Measurements from ENCODE around the gene MFSD2B. TPM values are rescaled to one million over a fixed set of nuclear protein-coding genes. Genes with fewer than 3 reads are reported as not detected.

MFSD2B gene
- total RNA-seq, 1 experiment from 2014 or later, result 0.39 TPM

DNA sequence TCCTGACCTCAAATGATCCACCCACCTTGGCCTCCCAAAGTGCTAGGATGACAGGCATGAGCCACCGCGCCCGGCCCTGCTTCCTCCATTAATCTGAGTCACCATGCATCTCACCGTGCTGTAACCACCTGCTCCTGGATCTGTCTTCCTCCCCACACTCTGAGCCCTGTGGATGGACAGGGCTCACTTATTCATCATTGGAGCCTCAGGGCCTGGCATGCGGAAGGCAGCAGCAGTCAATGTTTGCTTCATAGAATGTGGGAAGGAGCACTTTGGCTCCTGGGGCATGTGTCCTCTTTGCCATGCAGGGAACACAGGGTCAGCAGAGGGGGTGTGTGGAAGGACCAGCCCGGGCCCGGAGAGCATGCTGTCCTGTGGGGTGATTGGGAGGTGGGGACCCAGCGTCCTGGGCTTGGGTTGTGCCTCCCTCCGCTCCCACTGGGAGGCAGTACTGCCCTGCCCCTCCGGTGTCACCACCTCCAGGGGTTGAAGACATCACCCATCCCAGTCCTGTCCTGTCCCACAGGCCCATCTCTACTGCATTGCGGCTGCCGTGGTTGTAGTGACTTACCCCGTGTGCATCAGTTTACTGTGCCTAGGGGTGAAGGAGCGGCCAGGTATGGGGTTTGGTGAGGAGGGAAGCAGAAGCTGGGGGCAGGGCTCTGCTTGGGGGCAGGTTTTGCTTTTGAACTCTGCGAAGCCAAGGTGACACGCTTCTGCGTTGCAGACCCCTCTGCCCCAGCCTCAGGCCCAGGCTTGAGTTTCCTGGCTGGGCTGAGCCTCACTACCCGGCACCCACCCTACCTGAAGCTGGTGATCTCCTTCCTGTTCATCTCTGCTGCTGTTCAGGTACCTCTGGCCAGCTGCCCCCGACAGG, 11.5 kb downstream of the MFSD2B start (continued):
- no peak for TF ChIP-seq POLR2A (IDR thresholded peaks at IDR 0.05; ENCODE audit: borderline replicate concordance, extremely low read depth, insufficient read depth, insufficient read length)
- TF ChIP-seq EGR1 (IDR thresholded peaks at IDR 0.05; ENCODE audit: low read depth), result no peak
- no peak for TF ChIP-seq SIN3A (IDR thresholded peaks at IDR 0.05; ENCODE audit: low read depth)
- TF ChIP-seq, protein P1, sequence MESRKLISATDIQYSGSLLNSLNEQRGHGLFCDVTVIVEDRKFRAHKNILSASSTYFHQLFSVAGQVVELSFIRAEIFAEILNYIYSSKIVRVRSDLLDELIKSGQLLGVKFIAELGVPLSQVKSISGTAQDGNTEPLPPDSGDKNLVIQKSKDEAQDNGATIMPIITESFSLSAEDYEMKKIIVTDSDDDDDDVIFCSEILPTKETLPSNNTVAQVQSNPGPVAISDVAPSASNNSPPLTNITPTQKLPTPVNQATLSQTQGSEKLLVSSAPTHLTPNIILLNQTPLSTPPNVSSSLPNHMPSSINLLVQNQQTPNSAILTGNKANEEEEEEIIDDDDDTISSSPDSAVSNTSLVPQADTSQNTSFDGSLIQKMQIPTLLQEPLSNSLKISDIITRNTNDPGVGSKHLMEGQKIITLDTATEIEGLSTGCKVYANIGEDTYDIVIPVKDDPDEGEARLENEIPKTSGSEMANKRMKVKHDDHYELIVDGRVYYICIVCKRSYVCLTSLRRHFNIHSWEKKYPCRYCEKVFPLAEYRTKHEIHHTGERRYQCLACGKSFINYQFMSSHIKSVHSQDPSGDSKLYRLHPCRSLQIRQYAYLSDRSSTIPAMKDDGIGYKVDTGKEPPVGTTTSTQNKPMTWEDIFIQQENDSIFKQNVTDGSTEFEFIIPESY (IDR thresholded peaks at IDR 0.05; ENCODE audit: extremely low read depth, insufficient replicate concordance, low read length), result no peak

DNA sequence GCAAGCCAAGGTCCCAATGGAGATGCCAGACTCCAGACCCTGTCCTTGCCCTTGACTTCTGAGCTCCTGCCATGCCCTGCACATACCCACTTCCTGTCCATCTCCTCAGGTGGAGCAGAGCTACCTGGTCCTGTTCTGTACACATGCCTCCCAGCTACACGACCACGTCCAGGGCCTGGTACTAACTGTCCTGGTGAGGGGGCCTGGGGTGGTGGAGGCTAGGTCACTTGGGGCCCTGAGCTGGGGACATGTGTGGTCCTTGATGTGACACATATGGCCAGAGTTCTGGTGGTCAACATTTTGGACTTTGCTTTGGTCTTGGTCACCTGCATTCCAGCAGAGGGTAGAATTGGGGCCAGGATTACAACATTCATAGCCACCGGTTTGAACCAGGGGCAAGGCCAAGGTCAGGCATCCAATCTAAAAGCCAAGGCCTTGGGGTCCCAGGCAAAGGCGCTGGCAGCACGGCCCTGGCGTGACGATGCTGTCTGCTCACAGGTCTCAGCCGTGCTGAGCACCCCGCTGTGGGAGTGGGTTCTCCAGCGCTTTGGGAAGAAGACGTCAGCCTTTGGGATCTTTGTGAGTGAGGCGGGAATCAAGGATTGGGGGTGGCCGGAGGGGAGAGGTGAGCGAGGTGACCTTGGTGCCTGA, 12.6 kb downstream of the MFSD2B start:
- no peak overlapping the region for H3K27ac ChIP-seq (ENCODE audit: low read depth, low read length)
- no peak for ATAC-seq
- ChIA-PET CTCF (no interaction called here), RAD21 (ENCODE audit: low non-redundant PET in 1 of 2, low total read pairs in 2 of 2, uncharacterized antibody in 2 of 2, unreplicated experiment in 2 of 2) (no interaction called here), POLR2A (interaction anchor here (0.7 kb wide), 1 partner anchor 25 kb away, joined by 3 read pairs; the partner anchor contains the start of gene WDCP)
- peaks cover 0 to 4% of the 10 kb centered on the region in 2 experiments; a peak in 1 of 4 replicates for H3K4me1 ChIP-seq (ENCODE audit: control insufficient read depth in 1 of 2, insufficient read depth in 2 of 2, low read length in 2 of 2)
- BruUV-seq (replicated peaks), result no TSS peak
- no peak for DNase-seq (ENCODE audit: low read depth, low spot score)
- TF ChIP-seq CEBPB (IDR thresholded peaks at IDR 0.05; ENCODE audit: low read depth) (no peak), EGR1 (IDR thresholded peaks at IDR 0.05; ENCODE audit: low read depth) (no peak), RAD21 (IDR thresholded peaks at IDR 0.05; ENCODE audit: low read depth) (no peak), ZFX (IDR thresholded peaks at IDR 0.05) (no peak)
- TF ChIP-seq, protein P2, sequence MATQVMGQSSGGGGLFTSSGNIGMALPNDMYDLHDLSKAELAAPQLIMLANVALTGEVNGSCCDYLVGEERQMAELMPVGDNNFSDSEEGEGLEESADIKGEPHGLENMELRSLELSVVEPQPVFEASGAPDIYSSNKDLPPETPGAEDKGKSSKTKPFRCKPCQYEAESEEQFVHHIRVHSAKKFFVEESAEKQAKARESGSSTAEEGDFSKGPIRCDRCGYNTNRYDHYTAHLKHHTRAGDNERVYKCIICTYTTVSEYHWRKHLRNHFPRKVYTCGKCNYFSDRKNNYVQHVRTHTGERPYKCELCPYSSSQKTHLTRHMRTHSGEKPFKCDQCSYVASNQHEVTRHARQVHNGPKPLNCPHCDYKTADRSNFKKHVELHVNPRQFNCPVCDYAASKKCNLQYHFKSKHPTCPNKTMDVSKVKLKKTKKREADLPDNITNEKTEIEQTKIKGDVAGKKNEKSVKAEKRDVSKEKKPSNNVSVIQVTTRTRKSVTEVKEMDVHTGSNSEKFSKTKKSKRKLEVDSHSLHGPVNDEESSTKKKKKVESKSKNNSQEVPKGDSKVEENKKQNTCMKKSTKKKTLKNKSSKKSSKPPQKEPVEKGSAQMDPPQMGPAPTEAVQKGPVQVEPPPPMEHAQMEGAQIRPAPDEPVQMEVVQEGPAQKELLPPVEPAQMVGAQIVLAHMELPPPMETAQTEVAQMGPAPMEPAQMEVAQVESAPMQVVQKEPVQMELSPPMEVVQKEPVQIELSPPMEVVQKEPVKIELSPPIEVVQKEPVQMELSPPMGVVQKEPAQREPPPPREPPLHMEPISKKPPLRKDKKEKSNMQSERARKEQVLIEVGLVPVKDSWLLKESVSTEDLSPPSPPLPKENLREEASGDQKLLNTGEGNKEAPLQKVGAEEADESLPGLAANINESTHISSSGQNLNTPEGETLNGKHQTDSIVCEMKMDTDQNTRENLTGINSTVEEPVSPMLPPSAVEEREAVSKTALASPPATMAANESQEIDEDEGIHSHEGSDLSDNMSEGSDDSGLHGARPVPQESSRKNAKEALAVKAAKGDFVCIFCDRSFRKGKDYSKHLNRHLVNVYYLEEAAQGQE (IDR thresholded peaks at IDR 0.05; ENCODE audit: low read depth), result no peak
- TF ChIP-seq, protein P3, sequence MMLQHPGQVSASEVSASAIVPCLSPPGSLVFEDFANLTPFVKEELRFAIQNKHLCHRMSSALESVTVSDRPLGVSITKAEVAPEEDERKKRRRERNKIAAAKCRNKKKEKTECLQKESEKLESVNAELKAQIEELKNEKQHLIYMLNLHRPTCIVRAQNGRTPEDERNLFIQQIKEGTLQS (IDR thresholded peaks at IDR 0.05), result no peak
- TF ChIP-seq, protein P1 (IDR thresholded peaks at IDR 0.05; ENCODE audit: extremely low read depth, insufficient replicate concordance, low read length), result no peak
- H3K4me3 ChIP-seq (replicated peaks in 1 of 2; ENCODE audit: low read depth in 1 of 2, low read length in 2 of 2), result no peak overlapping the region
- H3K27me3 ChIP-seq (ENCODE audit: insufficient read depth, low read length), result no peaks in the 10 kb centered on the region
- H3K9me2 ChIP-seq (ENCODE audit: insufficient read depth), result no peaks in the 10 kb centered on the region
- H3K4me2 ChIP-seq (ENCODE audit: low read length), result no peak overlapping the region
- no peaks in the 10 kb centered on the region for H3K9me3 ChIP-seq (ENCODE audit: control insufficient read depth in 1 of 2, insufficient read depth in 1 of 2, low read depth in 1 of 2, low read length in 2 of 2)
- intact Hi-C loops (cut with micrococcal nuclease), result no loop called here
- no peaks in the 10 kb centered on the region for H3K79me2 ChIP-seq (ENCODE audit: insufficient read depth, low read length)
- no peaks in the 10 kb centered on the region for H4K20me1 ChIP-seq (ENCODE audit: insufficient read depth)
- H3K36me3 ChIP-seq (ENCODE audit: control insufficient read depth in 1 of 2, insufficient read depth in 2 of 2, low read length in 2 of 2), result peaks cover 0 to 5% of the 10 kb centered on the region in 2 experiments; a peak in 1 of 4 replicates
- no peak overlapping the region for H3K9ac ChIP-seq (ENCODE audit: low read length)
- H2AFZ ChIP-seq (ENCODE audit: low read depth, low read length, poor library complexity, severe bottlenecking), result no peak overlapping the region

All from HCT116 (cell line).